DMS53 (cell line): ENCODE data around the gene CNOT11.

ENCODE experiments used
- DNase-seq: peaks from one replicate; lab custom pipeline; 2025; lab: John Stamatoyannopoulos, UW

CNOT11 gene

GRCh38 chr2:101278925-101279324 is 26.2 kb downstream of the CNOT11 start:
- DNase-seq = no peak

- no peak for DNase-seq
Measured at GRCh38 chr2:101281482-101281881, 28.8 kb downstream of the CNOT11 start.

GRCh38 chr2:101282980-101283379 is 30.3 kb downstream of the CNOT11 start:
- no peak for DNase-seq

GRCh38 chr2:101286684-101287083 is 34.0 kb downstream of the CNOT11 start:
- DNase-seq = no peak

GRCh38 chr2:101287303-101287702 is 34.6 kb downstream of the CNOT11 start:
- DNase-seq = no peak

GRCh38 chr2:101290711-101291110 is 38.0 kb downstream of the CNOT11 start:
- no peak for DNase-seq

- DNase-seq = no peak
Measured at GRCh38 chr2:101291973-101292372, 39.3 kb downstream of the CNOT11 start.

- no peak for DNase-seq
Measured at GRCh38 chr2:101293544-101293943, 40.9 kb downstream of the CNOT11 start.

GRCh38 chr2:101294861-101295260 is 42.2 kb downstream of the CNOT11 start:
- no peak for DNase-seq

GRCh38 chr2:101295895-101296294 is 43.2 kb downstream of the CNOT11 start:
- DNase-seq = no peak

- no peak for DNase-seq
Measured at GRCh38 chr2:101296371-101296770, 43.7 kb downstream of the CNOT11 start.

GRCh38 chr2:101297383-101297782 is 44.7 kb downstream of the CNOT11 start:
- no peak for DNase-seq

GRCh38 chr2:101299604-101300003 is 46.9 kb downstream of the CNOT11 start:
- DNase-seq = no peak

GRCh38 chr2:101300164-101300563 is 47.5 kb downstream of the CNOT11 start:
- no peak for DNase-seq

GRCh38 chr2:101300836-101301235 is 48.1 kb downstream of the CNOT11 start:
- DNase-seq = no peak

- DNase-seq = peak; percentile 25
Measured at GRCh38 chr2:101302016-101302415, 49.3 kb downstream of the CNOT11 start.

GRCh38 chr2:101303688-101304087 is 51.0 kb downstream of the CNOT11 start:
- no peak for DNase-seq

- no peak for DNase-seq
Measured at GRCh38 chr2:101305035-101305434, 52.3 kb downstream of the CNOT11 start.

GRCh38 chr2:101305492-101306078 is 52.9 kb downstream of the CNOT11 start:
- no peak for DNase-seq

- no peak for DNase-seq
Measured at GRCh38 chr2:101306410-101306809, 53.7 kb downstream of the CNOT11 start.

- DNase-seq = no peak
Measured at GRCh38 chr2:101307503-101307902, 54.8 kb downstream of the CNOT11 start.

GRCh38 chr2:101307950-101308431 is 55.3 kb downstream of the CNOT11 start:
- peak; percentile 80 for DNase-seq

- peak; percentile 96 for DNase-seq
Measured at GRCh38 chr2:101308432-101309210, 55.9 kb downstream of the CNOT11 start, which contains the start of gene RNF149. Gene RNF149 (minus strand): TSS chr2:101308701. CDS start chr2:101308588, 113 bp downstream.
